Measurements from ENCODE around the gene HSF2BP.
"Not testable (repeated sequence)": the region's sequence is repeated elsewhere in the genome, so short reads cannot be mapped to it uniquely, and the experiment has no call there.

Gene HSF2BP

DNA sequence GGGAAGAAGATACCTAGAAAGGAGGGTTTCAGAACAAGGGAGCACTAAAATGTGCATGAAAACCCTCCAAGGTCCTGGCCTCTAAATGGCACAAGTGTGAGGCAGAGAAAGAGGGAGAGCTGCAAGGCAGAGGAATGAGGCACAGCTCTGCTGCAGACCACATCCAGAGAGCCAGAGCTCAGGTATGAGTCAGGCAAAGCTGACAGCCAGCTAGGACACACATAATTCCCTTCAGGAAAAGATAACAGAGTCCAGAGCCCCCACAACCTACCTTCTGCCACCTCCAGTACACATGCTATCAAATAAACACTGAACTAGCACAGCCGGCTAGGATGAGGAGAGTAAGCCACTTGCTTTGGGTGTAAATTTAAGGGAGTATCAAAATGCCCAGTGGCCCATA, 62.2 kb downstream of the HSF2BP start:
- DNase-seq (ENCODE audit: low read depth) = no peak
- H3K4me3 ChIP-seq (ENCODE audit: low read depth, low read length) = no peak overlapping the region
- TF ChIP-seq, protein P1, sequence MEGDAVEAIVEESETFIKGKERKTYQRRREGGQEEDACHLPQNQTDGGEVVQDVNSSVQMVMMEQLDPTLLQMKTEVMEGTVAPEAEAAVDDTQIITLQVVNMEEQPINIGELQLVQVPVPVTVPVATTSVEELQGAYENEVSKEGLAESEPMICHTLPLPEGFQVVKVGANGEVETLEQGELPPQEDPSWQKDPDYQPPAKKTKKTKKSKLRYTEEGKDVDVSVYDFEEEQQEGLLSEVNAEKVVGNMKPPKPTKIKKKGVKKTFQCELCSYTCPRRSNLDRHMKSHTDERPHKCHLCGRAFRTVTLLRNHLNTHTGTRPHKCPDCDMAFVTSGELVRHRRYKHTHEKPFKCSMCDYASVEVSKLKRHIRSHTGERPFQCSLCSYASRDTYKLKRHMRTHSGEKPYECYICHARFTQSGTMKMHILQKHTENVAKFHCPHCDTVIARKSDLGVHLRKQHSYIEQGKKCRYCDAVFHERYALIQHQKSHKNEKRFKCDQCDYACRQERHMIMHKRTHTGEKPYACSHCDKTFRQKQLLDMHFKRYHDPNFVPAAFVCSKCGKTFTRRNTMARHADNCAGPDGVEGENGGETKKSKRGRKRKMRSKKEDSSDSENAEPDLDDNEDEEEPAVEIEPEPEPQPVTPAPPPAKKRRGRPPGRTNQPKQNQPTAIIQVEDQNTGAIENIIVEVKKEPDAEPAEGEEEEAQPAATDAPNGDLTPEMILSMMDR (IDR thresholded peaks at IDR 0.05; ENCODE audit: control insufficient read depth, extremely low read depth, insufficient read depth) = no peak

DNA sequence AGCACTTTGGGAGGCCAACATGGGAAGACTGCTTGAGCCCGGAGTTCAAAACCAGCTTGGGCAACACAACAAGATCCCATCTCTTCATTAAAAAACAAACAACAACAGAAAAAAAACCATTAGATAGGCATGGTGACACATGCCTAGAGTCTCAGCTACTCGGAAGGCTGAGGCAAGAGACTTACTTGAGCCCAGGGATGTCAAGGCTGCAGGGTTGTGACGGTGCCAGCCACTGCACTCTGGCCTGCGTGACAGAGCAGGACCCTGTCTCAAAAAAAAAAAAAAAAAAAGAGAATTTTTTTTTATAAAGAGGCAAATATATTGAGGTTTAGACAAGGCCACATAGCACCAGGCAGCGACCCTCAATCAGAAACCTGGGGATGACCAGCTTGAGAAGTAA, 62.7 kb downstream of the HSF2BP start:
- TF ChIP-seq, protein P1 (IDR thresholded peaks at IDR 0.05; ENCODE audit: control insufficient read depth, extremely low read depth, insufficient read depth) = no peak
- H3K4me3 ChIP-seq (ENCODE audit: low read depth, low read length) = no peak overlapping the region
- DNase-seq (ENCODE audit: low read depth) = no peak

DNA sequence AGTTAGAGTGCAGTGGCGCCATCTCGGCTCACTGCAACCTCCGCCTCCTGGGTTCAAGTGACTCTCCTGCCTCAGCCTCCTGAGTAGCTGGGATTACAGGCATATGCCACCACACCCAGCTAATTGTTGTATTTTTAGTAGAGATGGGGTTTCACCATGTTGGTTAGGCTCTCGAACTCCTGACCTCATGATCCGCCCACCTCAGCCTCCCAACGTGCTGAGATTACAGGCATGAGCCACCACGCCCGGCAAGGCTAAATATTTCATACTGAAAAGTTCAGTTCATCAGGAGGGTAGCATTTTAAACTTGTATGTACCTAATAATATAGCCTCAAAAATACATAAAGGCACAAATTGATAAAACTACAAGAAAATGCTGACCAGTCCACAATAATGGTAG, 63.5 kb downstream of the HSF2BP start:
- DNase-seq (ENCODE audit: low read depth); H3K4me3 ChIP-seq (ENCODE audit: low read depth, low read length): not testable (repeated sequence)

DNA sequence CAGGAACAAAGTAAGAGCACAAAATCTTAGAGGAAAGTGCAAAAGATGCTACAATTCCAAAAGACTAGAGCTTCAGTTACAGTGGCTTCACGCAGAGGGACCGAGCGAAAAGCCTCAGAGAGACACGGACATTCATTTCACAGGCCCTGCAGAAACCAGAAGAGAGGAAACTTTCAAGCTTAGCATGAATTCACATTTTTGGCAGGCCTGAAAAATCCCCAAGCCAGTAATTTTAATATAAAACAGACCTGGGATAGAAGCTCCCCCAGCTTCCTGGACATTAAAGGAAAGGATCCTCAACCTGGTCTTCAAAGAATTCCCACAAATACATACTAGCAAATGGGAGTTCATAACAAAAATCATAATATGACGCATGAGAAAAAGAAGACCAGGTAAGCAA, 66.2 kb downstream of the HSF2BP start:
- TF ChIP-seq, protein P1 (IDR thresholded peaks at IDR 0.05; ENCODE audit: control insufficient read depth, extremely low read depth, insufficient read depth) = no peak
- DNase-seq (ENCODE audit: low read depth) = no peak
- H3K4me3 ChIP-seq (ENCODE audit: low read depth, low read length) = no peak overlapping the region

DNA sequence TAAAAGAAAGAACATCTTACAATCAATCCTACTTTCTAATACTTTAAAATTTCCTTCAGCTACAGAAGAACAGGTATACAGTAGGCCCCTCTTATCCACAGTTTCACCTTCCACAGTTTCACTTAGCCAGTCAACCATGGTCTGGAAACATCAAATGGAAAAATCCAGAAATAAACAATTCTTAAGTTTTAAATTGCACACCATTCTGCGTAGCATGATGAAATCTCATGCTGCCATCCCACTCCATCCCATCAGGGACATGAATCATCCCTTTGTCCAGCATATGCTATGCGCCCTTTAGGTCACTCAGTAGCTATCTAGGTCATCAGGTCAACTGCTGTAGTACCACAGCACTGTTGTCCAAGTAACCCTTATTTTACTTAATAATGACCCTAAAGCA, 67.7 kb downstream of the HSF2BP start:
- no peak for DNase-seq (ENCODE audit: low read depth)
- TF ChIP-seq, protein P1 (IDR thresholded peaks at IDR 0.05; ENCODE audit: control insufficient read depth, extremely low read depth, insufficient read depth) = no peak
- no peak overlapping the region for H3K4me3 ChIP-seq (ENCODE audit: low read depth, low read length)

DNA sequence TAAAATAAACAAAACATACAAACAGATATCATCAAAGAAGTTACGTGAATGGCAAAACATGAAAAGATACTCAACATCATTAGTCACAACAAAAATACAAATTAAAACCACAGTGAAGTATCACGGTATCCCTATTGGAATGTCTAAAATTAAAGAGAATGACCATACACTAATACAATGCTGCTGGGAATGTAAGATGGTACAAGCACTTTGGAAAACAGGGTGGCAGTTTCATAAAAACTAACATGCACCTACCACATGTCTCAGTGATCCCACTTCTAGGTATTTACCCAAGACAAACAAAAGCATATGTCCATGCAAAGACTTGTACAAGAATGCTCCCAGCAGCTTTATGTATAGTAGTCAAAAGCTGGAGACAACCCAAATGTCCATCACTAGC, 69.1 kb downstream of the HSF2BP start:
- no peak overlapping the region for H3K4me3 ChIP-seq (ENCODE audit: low read depth, low read length)
- TF ChIP-seq, protein P1 (IDR thresholded peaks at IDR 0.05; ENCODE audit: control insufficient read depth, extremely low read depth, insufficient read depth) = no peak
- DNase-seq (ENCODE audit: low read depth) = no peak

DNA sequence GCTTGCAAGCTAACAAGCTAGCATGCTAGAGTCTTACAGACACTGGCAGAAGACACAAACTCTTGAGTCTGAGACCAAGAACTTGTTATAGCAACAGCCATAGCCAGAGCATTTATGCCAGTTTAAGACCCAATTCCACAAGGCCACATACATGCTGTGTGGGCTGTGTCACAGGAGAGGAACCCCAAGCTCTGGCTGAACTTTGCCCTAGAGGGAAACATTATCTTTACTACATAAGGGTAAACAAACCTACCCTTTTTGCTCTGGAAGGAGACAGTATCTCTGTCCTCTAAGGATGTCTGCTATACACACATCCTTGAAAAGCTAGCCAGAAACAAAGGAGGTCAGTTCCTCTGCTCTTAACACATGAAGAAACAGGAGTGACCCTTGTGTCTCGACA, 70.3 kb downstream of the HSF2BP start:
- TF ChIP-seq, protein P1 (IDR thresholded peaks at IDR 0.05; ENCODE audit: control insufficient read depth, extremely low read depth, insufficient read depth) = no peak
- no peak overlapping the region for H3K4me3 ChIP-seq (ENCODE audit: low read depth, low read length)
- DNase-seq (ENCODE audit: low read depth) = no peak
